H1 (cell line): ENCODE results near the gene TPO. TPM values are rescaled to one million over a fixed set of nuclear protein-coding genes. Genes with fewer than 3 reads are reported as not detected.

Source experiments
- CTCF ChIA-PET: fragments of 300-600 bp; sonication (Branson Sonifier 250); formaldehyde crosslinking; loops from one replicate; lab custom pipeline; 2021; ENCODE audit not compliant: partially characterized antibody; lab: Charles Lee
- POLR2A ChIA-PET: fragments of 300-600 bp; sonication (Branson Sonifier 250); formaldehyde crosslinking; loops from one replicate; lab custom pipeline; 2021; ENCODE audit warnings: inconsistent platforms; ENCODE audit not compliant: partially characterized antibody; lab: Charles Lee
- DNase-seq, 2 experiments: peaks; one replicate each; pipeline versions ENCODE4 v3.0.0 to v3.0.0-alpha.2; 2010 to 2022; ENCODE audit warnings: low spot score in 2 of 2, low read depth in 1 of 2, mixed read lengths in 1 of 2
- FAIRE-seq: peaks from 2 replicates; lab custom pipeline; 2011; peaks lifted over from hg19 to GRCh38; lab: Jason Lieb, UNC
- H2AFZ ChIP-seq: 2 replicates; pipeline ENCODE4 v1.8.1; 2012; ENCODE audit warnings: low read length, inconsistent platforms
- H2AK5ac ChIP-seq: 2 replicates; pipeline ENCODE4 v1.6.1; 2013; ENCODE audit warnings: low read depth, low read length
- H2BK120ac ChIP-seq: replicated peaks from 2 replicates; pipeline ENCODE3; 2013; ENCODE audit warnings: low read depth, low read length, inconsistent platforms
- H2BK12ac ChIP-seq: 2 replicates; pipeline ENCODE4 v1.6.1; 2013; ENCODE audit warnings: low read depth, low read length
- H2BK15ac ChIP-seq: 2 replicates; pipeline ENCODE4 v1.6.1; 2013; ENCODE audit warnings: low read length
- H2BK20ac ChIP-seq: 2 replicates; pipeline ENCODE4 v1.6.1; 2013; ENCODE audit warnings: low read length
- H2BK5ac ChIP-seq: 2 replicates; pipeline ENCODE4 v1.6.1; 2013; ENCODE audit warnings: low read depth, low read length
- H3K14ac ChIP-seq: 2 replicates; pipeline ENCODE4 v1.6.1; 2013; ENCODE audit warnings: inconsistent platforms; ENCODE audit not compliant: insufficient read length
- H3K18ac ChIP-seq: 2 replicates; pipeline ENCODE4 v1.6.1; 2013; ENCODE audit warnings: low read length; ENCODE audit errors: extremely low read depth
- H3K23ac ChIP-seq: 2 replicates; pipeline ENCODE4 v1.6.1; 2013; ENCODE audit warnings: inconsistent platforms; ENCODE audit not compliant: insufficient read length
- H3K23me2 ChIP-seq: 2 replicates; pipeline ENCODE4 v1.6.1; 2013; ENCODE audit warnings: low read depth, low read length
- H3K27ac ChIP-seq: 2 replicates; pipeline ENCODE4 v1.6.1; 2011; ENCODE audit warnings: low read depth, low read length, inconsistent platforms
- H3K27me3 ChIP-seq, 4 experiments: replicated peaks in 1 of 4; 1 replicate in 1 of 4; 2 replicates in 3 of 4; pipeline versions ENCODE4 v1.6.1 to v1.8.1; 2011 to 2013; ENCODE audit warnings: low read length in 3 of 4, mild to moderate bottlenecking in 3 of 4, inconsistent platforms in 2 of 4, mixed read lengths in 2 of 4, moderate library complexity in 1 of 4; ENCODE audit not compliant: control insufficient read depth in 3 of 4, insufficient read depth in 3 of 4; ENCODE audit errors: extremely low read depth in 1 of 4
- H3K36me3 ChIP-seq, 4 experiments: 2 replicates each; pipeline versions ENCODE4 v1.6.1 to v1.8.1; 2011 to 2013; ENCODE audit warnings: mild to moderate bottlenecking in 4 of 4, low read length in 3 of 4, moderate library complexity in 2 of 4, control low read depth in 1 of 4, inconsistent platforms in 1 of 4; ENCODE audit not compliant: insufficient read depth in 4 of 4, control insufficient read depth in 2 of 4
- H3K4ac ChIP-seq: replicated peaks from 2 replicates; pipeline ENCODE3; 2013; ENCODE audit warnings: low read length, low read depth, mixed read lengths, inconsistent platforms; ENCODE audit not compliant: insufficient read length
- H3K4me1 ChIP-seq, 4 experiments: replicated peaks in 1 of 4; 1 replicate in 1 of 4; 2 replicates in 3 of 4; pipeline versions ENCODE4 v1.6.1 to v1.8.1; 2011 to 2013; ENCODE audit warnings: low read length in 3 of 4, inconsistent platforms in 2 of 4, mixed read lengths in 1 of 4; ENCODE audit not compliant: insufficient read depth in 4 of 4, control insufficient read depth in 3 of 4
- H3K4me2 ChIP-seq, 2 experiments: 2 replicates each; pipeline versions ENCODE4 v1.6.1 to v1.8.1; 2011 to 2013; ENCODE audit warnings: low read depth in 2 of 2, low read length in 2 of 2, control low read depth in 1 of 2, inconsistent platforms in 1 of 2, mild to moderate bottlenecking in 1 of 2; ENCODE audit not compliant: insufficient read depth in 1 of 2
- H3K4me3 ChIP-seq, 4 experiments: fragments of 200-600, 300-600 bp in 1 of 4; sonication (generic), shearing (Covaris generic), sonication (Bioruptor Twin) in 1 of 4; 2 replicates each; pipeline versions ENCODE4 v1.5.1 to v1.8.1; 2011 to 2016; ENCODE audit warnings: low read length in 4 of 4, low read depth in 3 of 4, control low read depth in 2 of 4, inconsistent platforms in 2 of 4, mild to moderate bottlenecking in 2 of 4, mixed read lengths in 1 of 4, moderate library complexity in 1 of 4; ENCODE audit not compliant: insufficient read depth in 2 of 4; ENCODE audit errors: extremely low read depth in 1 of 4
- H3K56ac ChIP-seq: replicated peaks from 2 replicates; pipeline ENCODE3; 2013; ENCODE audit warnings: low read depth, mild to moderate bottlenecking, mixed read lengths, low read length, inconsistent platforms; ENCODE audit not compliant: insufficient read length
- H3K79me1 ChIP-seq: 2 replicates; pipeline ENCODE4 v1.6.1; 2013; ENCODE audit warnings: low read depth, low read length, control low read depth
- H3K79me2 ChIP-seq, 2 experiments: 2 replicates each; pipeline versions ENCODE4 v1.6.1 to v1.8.1; 2012 to 2013; ENCODE audit warnings: low read length in 2 of 2, mild to moderate bottlenecking in 2 of 2, inconsistent platforms in 1 of 2; ENCODE audit not compliant: insufficient read depth in 2 of 2, control insufficient read depth in 1 of 2
- H3K9ac ChIP-seq, 4 experiments: replicated peaks in 1 of 4; 1 replicate in 1 of 4; 2 replicates in 3 of 4; pipeline versions ENCODE4 v1.6.1 to v1.8.1; 2011 to 2013; ENCODE audit warnings: low read depth in 3 of 4, low read length in 3 of 4, control low read depth in 2 of 4, mild to moderate bottlenecking in 2 of 4, moderate library complexity in 2 of 4, inconsistent platforms in 1 of 4; ENCODE audit errors: extremely low read depth in 1 of 4
- H3K9me3 ChIP-seq, 2 experiments: 2 replicates each; pipeline versions ENCODE4 v1.6.1 to v1.8.1; 2012 to 2013; ENCODE audit warnings: mild to moderate bottlenecking in 2 of 2, moderate library complexity in 2 of 2, control low read depth in 1 of 2, inconsistent platforms in 1 of 2, low read depth in 1 of 2, low read length in 1 of 2, mixed read lengths in 1 of 2; ENCODE audit not compliant: insufficient read depth in 2 of 2
- H4K20me1 ChIP-seq, 2 experiments: replicated peaks in 1 of 2; 2 replicates each; pipeline versions ENCODE3 to v1.8.1; 2011 to 2013; ENCODE audit warnings: inconsistent platforms in 2 of 2, low read length in 2 of 2, mild to moderate bottlenecking in 1 of 2; ENCODE audit not compliant: insufficient read depth in 2 of 2, control insufficient read depth in 1 of 2
- H4K5ac ChIP-seq: 2 replicates; pipeline ENCODE4 v1.6.1; 2013; ENCODE audit warnings: low read length, low read depth, mixed read lengths, inconsistent platforms; ENCODE audit not compliant: insufficient read length
- H4K8ac ChIP-seq: 2 replicates; pipeline ENCODE4 v1.8.0; 2013; ENCODE audit warnings: mild to moderate bottlenecking, moderate library complexity, low read length, inconsistent platforms; ENCODE audit not compliant: insufficient read depth; ENCODE audit errors: extremely low read depth
- H4K91ac ChIP-seq: replicated peaks from 2 replicates; pipeline ENCODE3; 2013; ENCODE audit warnings: low read length, mixed read lengths, inconsistent platforms; ENCODE audit not compliant: insufficient read length
- CBX8 ChIP-seq: fragments of 300-800, 300-1000 bp; sonication (generic); IDR thresholded peaks from 2 replicates; pipeline ENCODE4 v1.7.1; 2016; ENCODE audit warnings: low read depth, low read length, borderline replicate concordance
- NRF1 ChIP-seq: IDR thresholded peaks from 2 replicates; pipeline ENCODE4 v1.6.1; 2011; ENCODE audit warnings: mild to moderate bottlenecking, low read depth, low read length, improper control_type of control experiment
- WGBS, 2 experiments: shearing (Covaris generic) in 1 of 2; methylation state at CpG; one replicate each; pipeline versions ENCODE4 v1.1.6 to v1.1.7; 2013 to 2015; ENCODE audit warnings: low lambda C conversion rate in 2 of 2, mixed read lengths in 2 of 2, inconsistent platforms in 1 of 2, low coverage in 1 of 2, missing lambda C conversion rate in 1 of 2; ENCODE audit not compliant: insufficient replicate concordance in 2 of 2, insufficient coverage in 1 of 2, insufficient read length in 1 of 2; ENCODE audit errors: extremely low coverage in 1 of 2, missing lambda C conversion rate in 1 of 2; 5-methylcytosine and 5-hydroxymethylcytosine counted together
- polyA plus RNA-seq, 7 experiments: library from polyadenylated mRNA; depleted of rRNA in 3 of 7; stranded (reverse) in 5 of 7; unstranded in 2 of 7; fragments of >200 nt in 5 of 7; fragments of 200-250 nt in 2 of 7; gene quantifications; 1 replicate in 5 of 7; 2 replicates in 1 of 7; 4 replicates in 1 of 7; pipeline versions ENCODE4 v1.2.1 to v1.2.3, GENCODE V29; 2011 to 2013; ENCODE audit warnings: missing spikeins in 2 of 7, mixed read lengths in 2 of 7
- total RNA-seq: library from RNA; stranded (reverse); fragmentation: NEBNext Ultra II Directional; extraction: Animal tissue kit (Norgen Biotek cat#: 25700); gene quantifications from 2 replicates; pipeline ENCODE4 v1.2.1, GENCODE V29; 2021

The TPO gene
- total and polyA plus RNA-seq, 2 of the 8 experiments (the other 6 are each of a cell fraction or from before 2014, with no cell fraction given): not detected

GRCh38 chr2:1501991-1502390, 88.7 kb downstream of the TPO start:
- POLR2A ChIA-PET: no interaction called here
- CTCF ChIA-PET: interaction anchor here (0.6 to 1.1 kb wide), 8 partner anchors 9 to 354 kb away, joined by 3 to 5 read pairs (median 3); no protein-coding TSS in a partner anchor
- no peak overlapping the region for H3K9ac ChIP-seq

More at GRCh38 chr2:1501991-1502390, 88.7 kb downstream of the TPO start:
- H3K79me1 ChIP-seq: no peaks in the 10 kb centered on the region
- no peak overlapping the region for H2BK120ac ChIP-seq
- H4K20me1 ChIP-seq: no peaks in the 10 kb centered on the region
- no peaks in the 10 kb centered on the region for H3K23me2 ChIP-seq
- no peak overlapping the region for H3K56ac ChIP-seq
- no peak overlapping the region for H4K91ac ChIP-seq
- H2BK20ac ChIP-seq: no peak overlapping the region
- H3K14ac ChIP-seq: no peak overlapping the region
- H3K23ac ChIP-seq: no peak overlapping the region
- H2AK5ac ChIP-seq: no peak overlapping the region
- H3K4me3 ChIP-seq: no peak overlapping the region
- H3K4me1 ChIP-seq: no peaks in the 10 kb centered on the region
- FAIRE-seq (no peak), DNase-seq (no peak)
- no peaks in the 10 kb centered on the region for H3K9me3 ChIP-seq
- no peak overlapping the region for H2AFZ ChIP-seq
- H3K79me2 ChIP-seq: no peaks in the 10 kb centered on the region
- no peak overlapping the region for H3K18ac ChIP-seq
- no peaks in the 10 kb centered on the region for H3K27me3 ChIP-seq
- no peak overlapping the region for H2BK12ac ChIP-seq
- TF ChIP-seq CBX8 (no peak), NRF1 (no peak)
- TF ChIP-seq, all 59 proteins: peak for 0
- no peak overlapping the region for H4K8ac ChIP-seq
- no peak overlapping the region for H3K4ac ChIP-seq
- H3K27ac ChIP-seq: no peak overlapping the region
- no peak overlapping the region for H2BK5ac ChIP-seq
- no peak overlapping the region for H3K4me2 ChIP-seq
- H3K36me3 ChIP-seq: no peaks in the 10 kb centered on the region
- WGBS, 2 experiments: 90% methylated on average over 6 of the region's 6 CpGs; no CpG with 5 or more reads in 1 of the 2 experiments
- H2BK15ac ChIP-seq: no peak overlapping the region
- no peak overlapping the region for H4K5ac ChIP-seq
